Suprapubic skin (tissue), 3 donors: ENCODE data around the gene CEP112.

ENCODE experiments used
- CTCF ChIP-seq, 2 donors: fragments of 200-600 bp in 1 of 2; fragments of 450-650 bp in 1 of 2; sonication (generic) in 1 of 2; IDR thresholded peaks; one replicate each; pipeline ENCODE4 v1.5.1; 2016 to 2019; ENCODE audit warnings: antibody characterized with exemption in 2 of 2, mild to moderate bottlenecking in 1 of 2, moderate library complexity in 1 of 2
- EP300 ChIP-seq: sonication (generic); formaldehyde crosslinking; IDR thresholded peaks from one replicate; pipeline ENCODE4 v1.6.1; 2017; ENCODE audit warnings: antibody characterized with exemption
- POLR2A ChIP-seq, 2 donors: fragments of 450-650 bp; IDR thresholded peaks; one replicate each; pipeline ENCODE4 v1.6.1; 2017; ENCODE audit warnings: antibody characterized with exemption in 2 of 2, mild to moderate bottlenecking in 2 of 2, moderate library complexity in 2 of 2

- no peak for TF ChIP-seq CTCF (IDR thresholded peaks at IDR 0.05)
- no peak for TF ChIP-seq POLR2A (IDR thresholded peaks at IDR 0.05)
- no peak for TF ChIP-seq EP300
Measured at GRCh38 chr17:65978871-65979270, 213.1 kb downstream of the CEP112 start.
